ENCODE measurements around the gene RUNX1.

The RUNX1 gene

GRCh38 chr21:34921151-34921550, 128.0 kb downstream of the RUNX1 start:
- no peak for DNase-seq

GRCh38 chr21:34919406-34919805, 129.7 kb downstream of the RUNX1 start:
- DNase-seq = no peak

- no peak for DNase-seq
Observed at GRCh38 chr21:34916446-34916845, 132.7 kb downstream of the RUNX1 start.

- no peak for DNase-seq
Observed at GRCh38 chr21:34915364-34915841, 133.7 kb downstream of the RUNX1 start.

GRCh38 chr21:34914239-34914638, 134.9 kb downstream of the RUNX1 start:
- no peak for DNase-seq

- DNase-seq = no peak
Observed at GRCh38 chr21:34913811-34914210, 135.3 kb downstream of the RUNX1 start.

GRCh38 chr21:34912022-34912945, 136.8 kb downstream of the RUNX1 start:
- peak in 1 of 2 experiments; percentile 15 for DNase-seq

- DNase-seq = peak in 1 of 2 experiments; percentile 11
Observed at GRCh38 chr21:34911360-34911759, 137.7 kb downstream of the RUNX1 start.

- DNase-seq = peak in 1 of 2 experiments; percentile 9
Observed at GRCh38 chr21:34910396-34910795, 138.7 kb downstream of the RUNX1 start.

GRCh38 chr21:34909492-34910292, 139.4 kb downstream of the RUNX1 start:
- peak in 1 of 2 experiments; percentile 14 for DNase-seq

GRCh38 chr21:34908419-34909055, 140.6 kb downstream of the RUNX1 start:
- no peak for DNase-seq

GRCh38 chr21:34907461-34908418, 141.4 kb downstream of the RUNX1 start:
- DNase-seq = no peak

- DNase-seq = no peak
Observed at GRCh38 chr21:34906401-34906800, 142.7 kb downstream of the RUNX1 start.

- no peak for DNase-seq
Observed at GRCh38 chr21:34905218-34905537, 143.9 kb downstream of the RUNX1 start.

GRCh38 chr21:34904526-34905217, 144.4 kb downstream of the RUNX1 start:
- DNase-seq = peak in 1 of 2 experiments; percentile 12

- DNase-seq = no peak
Observed at GRCh38 chr21:34900376-34900775, 148.7 kb downstream of the RUNX1 start.

- DNase-seq = no peak
Observed at GRCh38 chr21:34899760-34900159, 149.3 kb downstream of the RUNX1 start.

GRCh38 chr21:34899302-34899701, 149.8 kb downstream of the RUNX1 start:
- DNase-seq = peak in 1 of 2 experiments; percentile 10

- DNase-seq = no peak
Observed at GRCh38 chr21:34897828-34898227, 151.3 kb downstream of the RUNX1 start.

- DNase-seq = peak in 1 of 2 experiments; percentile 14
Observed at GRCh38 chr21:34894401-34894800, 154.7 kb downstream of the RUNX1 start.

- no peak for DNase-seq
Observed at GRCh38 chr21:34892209-34892608, 156.9 kb downstream of the RUNX1 start.
